ENCODE measurements around the gene WDR53. TPM values are rescaled to one million over a fixed set of nuclear protein-coding genes. Genes with fewer than 3 reads are reported as not detected.

WDR53 gene
- total and polyA plus RNA-seq, 9 of the 15 experiments (the other 6 are each of a cell fraction or from before 2014, with no cell fraction given), result 13.0 to 34.5 (median 20.9) TPM

GRCh38 chr3:196563721-196564225 is 4.6 kb downstream of the WDR53 start (continued):
- TF ChIP-seq STAT5B (CRISPR knock-in tag; IDR thresholded peaks at IDR 0.05), result no peak
- no peak for TF ChIP-seq ESRRA (IDR thresholded peaks at IDR 0.05; ENCODE audit: borderline replicate concordance, low read depth)
- TF ChIP-seq, protein P1, sequence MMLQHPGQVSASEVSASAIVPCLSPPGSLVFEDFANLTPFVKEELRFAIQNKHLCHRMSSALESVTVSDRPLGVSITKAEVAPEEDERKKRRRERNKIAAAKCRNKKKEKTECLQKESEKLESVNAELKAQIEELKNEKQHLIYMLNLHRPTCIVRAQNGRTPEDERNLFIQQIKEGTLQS (IDR thresholded peaks at IDR 0.05), result peak; percentile 85
- TF ChIP-seq, protein P1 (CRISPR knock-in tag; conservative IDR thresholded peaks at IDR 0.05), result no peak
- peak; percentile 65 for TF ChIP-seq ZEB2 (IDR thresholded peaks at IDR 0.05)
- TF ChIP-seq LARP7 (IDR thresholded peaks at IDR 0.05), result no peak
- TF ChIP-seq, protein P2, sequence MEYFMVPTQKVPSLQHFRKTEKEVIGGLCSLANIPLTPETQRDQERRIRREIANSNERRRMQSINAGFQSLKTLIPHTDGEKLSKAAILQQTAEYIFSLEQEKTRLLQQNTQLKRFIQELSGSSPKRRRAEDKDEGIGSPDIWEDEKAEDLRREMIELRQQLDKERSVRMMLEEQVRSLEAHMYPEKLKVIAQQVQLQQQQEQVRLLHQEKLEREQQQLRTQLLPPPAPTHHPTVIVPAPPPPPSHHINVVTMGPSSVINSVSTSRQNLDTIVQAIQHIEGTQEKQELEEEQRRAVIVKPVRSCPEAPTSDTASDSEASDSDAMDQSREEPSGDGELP (CRISPR knock-in tag; IDR thresholded peaks at IDR 0.05; ENCODE audit: borderline replicate concordance), result no peak
- peak in 1 of 2 experiments; percentile 23 for TF ChIP-seq NCOA2 (IDR thresholded peaks at IDR 0.05; ENCODE audit: partially characterized antibody in 2 of 2)
- no peak for TF ChIP-seq NR2C2 (CRISPR knock-in tag; IDR thresholded peaks at IDR 0.05)
- TF ChIP-seq NR2C2 (tag; IDR thresholded peaks at IDR 0.05), result peak; percentile 25; the same call in 1 of the 2 replicates
- TF ChIP-seq DACH1 (IDR thresholded peaks at IDR 0.05; ENCODE audit: partially characterized antibody), result peak; percentile 84
- TF ChIP-seq ZBTB12 (CRISPR knock-in tag; IDR thresholded peaks at IDR 0.05), result 0 out of 2 replicates have a peak, but pooled peaks have one; percentile 9
- peak; percentile 22 for TF ChIP-seq TAF9B (IDR thresholded peaks at IDR 0.05; ENCODE audit: partially characterized antibody)
- peak; percentile 77 to 86 for TF ChIP-seq KDM1A (IDR thresholded peaks at IDR 0.05)
- peak; percentile 78 for TF ChIP-seq CREM (IDR thresholded peaks at IDR 0.05; ENCODE audit: low read depth)
- TF ChIP-seq ATF7 (IDR thresholded peaks at IDR 0.05), result peak; percentile 29; the same call in 1 of the 2 replicates
- peak; percentile 56; the same call in 1 of the 2 replicates for TF ChIP-seq NFE2 (IDR thresholded peaks at IDR 0.05; ENCODE audit: low read depth)
- TF ChIP-seq BRF2 (IDR thresholded peaks at IDR 0.05; ENCODE audit: borderline replicate concordance, insufficient read depth, insufficient read length), result no peak
- peak; percentile 67 to 69; a peak in 3 of 4 replicates for TF ChIP-seq FOXK2 (conservative IDR thresholded peaks at IDR 0.05 in 1 of 2, IDR thresholded peaks at IDR 0.05 in 1 of 2; ENCODE audit: low read depth in 2 of 2)
- TF ChIP-seq, protein P3, sequence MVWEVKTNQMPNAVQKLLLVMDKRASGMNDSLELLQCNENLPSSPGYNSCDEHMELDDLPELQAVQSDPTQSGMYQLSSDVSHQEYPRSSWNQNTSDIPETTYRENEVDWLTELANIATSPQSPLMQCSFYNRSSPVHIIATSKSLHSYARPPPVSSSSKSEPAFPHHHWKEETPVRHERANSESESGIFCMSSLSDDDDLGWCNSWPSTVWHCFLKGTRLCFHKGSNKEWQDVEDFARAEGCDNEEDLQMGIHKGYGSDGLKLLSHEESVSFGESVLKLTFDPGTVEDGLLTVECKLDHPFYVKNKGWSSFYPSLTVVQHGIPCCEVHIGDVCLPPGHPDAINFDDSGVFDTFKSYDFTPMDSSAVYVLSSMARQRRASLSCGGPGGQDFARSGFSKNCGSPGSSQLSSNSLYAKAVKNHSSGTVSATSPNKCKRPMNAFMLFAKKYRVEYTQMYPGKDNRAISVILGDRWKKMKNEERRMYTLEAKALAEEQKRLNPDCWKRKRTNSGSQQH (CRISPR knock-in tag; IDR thresholded peaks at IDR 0.05), result no peak
- peak; percentile 78 for TF ChIP-seq SMARCE1 (IDR thresholded peaks at IDR 0.05)
- no peak for TF ChIP-seq POLR2A (conservative IDR thresholded peaks at IDR 0.05)
- no peak for TF ChIP-seq RAD21 (CRISPR knock-in tag; conservative IDR thresholded peaks at IDR 0.05 in 1 of 2, IDR thresholded peaks at IDR 0.05 in 1 of 2)
- TF ChIP-seq PHF8 (IDR thresholded peaks at IDR 0.05; ENCODE audit: borderline replicate concordance, low read length), result no peak
